UCSD-AML1 (cell line): ENCODE data around the gene ASAP2.
"Not testable (repeated sequence)": the region's sequence is repeated elsewhere in the genome, so short reads cannot be mapped to it uniquely, and the experiment has no call there.

ENCODE experiments used
- DNase-seq: peaks from one replicate; lab custom pipeline; 2025; ENCODE audit not compliant: unreplicated experiment; lab: John Stamatoyannopoulos, UW

The ASAP2 gene

GRCh38 chr2:9211496-9211895 lies 4.9 kb downstream of the ASAP2 start:
- DNase-seq, result no peak

GRCh38 chr2:9212010-9212635 lies 5.5 kb downstream of the ASAP2 start:
- DNase-seq, result no peak

GRCh38 chr2:9212661-9213411 lies 6.2 kb downstream of the ASAP2 start:
- DNase-seq, result no peak

GRCh38 chr2:9213477-9214051 lies 7.0 kb downstream of the ASAP2 start:
- no peak for DNase-seq

- no peak for DNase-seq
Observed at GRCh38 chr2:9214873-9215272, 8.3 kb downstream of the ASAP2 start.

GRCh38 chr2:9215680-9216079 lies 9.1 kb downstream of the ASAP2 start:
- DNase-seq, result no peak

GRCh38 chr2:9216143-9216542 lies 9.5 kb downstream of the ASAP2 start:
- DNase-seq, result not testable (repeated sequence)

GRCh38 chr2:9217838-9218770 lies 11.5 kb downstream of the ASAP2 start:
- DNase-seq, result no peak

- DNase-seq, result no peak
Observed at GRCh38 chr2:9219027-9219445, 12.4 kb downstream of the ASAP2 start.

- DNase-seq, result no peak
Observed at GRCh38 chr2:9220201-9220600, 13.6 kb downstream of the ASAP2 start.

GRCh38 chr2:9221223-9221622 lies 14.6 kb downstream of the ASAP2 start:
- DNase-seq, result no peak

GRCh38 chr2:9222239-9222892 lies 15.8 kb downstream of the ASAP2 start:
- no peak for DNase-seq

GRCh38 chr2:9222893-9223287 lies 16.3 kb downstream of the ASAP2 start:
- DNase-seq, result no peak

- no peak for DNase-seq
Observed at GRCh38 chr2:9225806-9226205, 19.2 kb downstream of the ASAP2 start.

- DNase-seq, result no peak
Observed at GRCh38 chr2:9226458-9227380, 20.1 kb downstream of the ASAP2 start.

- no peak for DNase-seq
Observed at GRCh38 chr2:9228088-9228751, 21.6 kb downstream of the ASAP2 start.

GRCh38 chr2:9228781-9229469 lies 22.3 kb downstream of the ASAP2 start:
- no peak for DNase-seq

- no peak for DNase-seq
Observed at GRCh38 chr2:9229470-9229820, 22.8 kb downstream of the ASAP2 start.
